Epithelial cell of prostate (primary cell): Measurements from ENCODE around the gene ASTN1.
A peak's percentile ranks its signal among the peaks of the same experiment; 100 is the strongest.
"Not testable (repeated sequence)": the region's sequence is repeated elsewhere in the genome, so short reads cannot be mapped to it uniquely, and the experiment has no call there.

Source experiments
- DNase-seq: peaks from one replicate; pipeline ENCODE4 v3.0.0-alpha.2; 2011; ENCODE audit warnings: low read depth, low spot score
- H3K27ac ChIP-seq: fragments of 450-650 bp; 2 replicates; pipeline ENCODE4 v1.5.1; 2017; ENCODE audit warnings: mild to moderate bottlenecking

The ASTN1 gene

DNA sequence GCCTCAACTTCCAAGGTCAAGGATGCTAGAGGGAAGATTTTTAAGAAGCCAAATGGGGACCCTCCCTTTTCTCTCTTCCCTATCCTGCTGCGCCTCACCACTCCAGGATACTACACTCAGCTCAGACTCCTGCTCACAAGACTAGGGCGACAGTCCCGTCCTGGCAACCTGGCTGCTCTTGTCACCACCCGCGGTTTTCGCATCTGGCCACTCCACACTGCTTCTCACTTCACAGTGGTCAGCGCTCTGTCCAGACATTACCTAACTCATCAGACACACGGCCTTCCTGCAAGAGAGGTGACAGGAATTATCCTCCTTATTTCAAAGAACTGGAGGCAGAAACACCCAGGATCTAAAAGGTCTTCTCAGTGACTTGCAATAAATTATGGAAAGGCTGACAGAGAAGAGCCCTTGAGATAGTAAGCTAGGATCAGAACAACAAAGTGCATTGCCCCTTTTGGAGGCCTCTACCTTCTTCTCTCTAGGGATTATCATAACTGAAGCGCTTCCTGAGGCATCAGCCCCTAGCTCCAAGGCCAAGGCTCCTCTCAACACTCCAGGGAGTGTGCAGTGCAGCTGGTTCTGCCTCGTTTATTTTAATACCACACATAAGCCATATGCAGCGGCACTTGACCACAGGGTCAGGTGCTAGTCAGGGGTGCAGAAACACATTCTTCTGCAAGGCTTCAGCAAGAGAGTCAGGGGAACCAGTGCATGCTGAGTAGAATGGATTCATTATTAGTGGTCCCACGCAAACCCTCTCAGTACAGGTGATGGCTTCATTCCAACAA is 41.9 kb downstream of the ASTN1 start:
- DNase-seq = no peak

DNA sequence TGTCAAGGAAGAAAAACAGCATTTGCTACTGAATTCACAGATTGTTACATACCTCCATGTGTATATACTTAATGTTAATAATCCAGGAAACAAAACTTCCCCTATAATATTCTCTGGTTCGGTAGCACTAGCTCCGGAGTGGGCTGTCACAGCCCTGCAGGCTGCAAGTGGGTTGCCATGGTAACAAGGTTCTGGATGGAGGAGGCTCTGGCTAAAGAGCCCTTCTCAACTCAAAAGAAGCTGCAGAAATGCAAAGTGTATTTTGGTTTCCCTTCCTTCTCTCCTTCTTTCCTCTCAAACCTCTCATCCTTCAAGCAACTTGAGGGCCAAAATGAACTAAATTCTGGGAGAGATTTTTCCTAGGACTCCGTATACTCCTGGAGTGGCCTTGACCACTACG is 45.2 kb downstream of the ASTN1 start:
- no peak overlapping the region for H3K27ac ChIP-seq
- DNase-seq = no peak

More for the DNA sequence above, 41.9 kb downstream of the ASTN1 start:
- H3K27ac ChIP-seq = no peak overlapping the region

DNA sequence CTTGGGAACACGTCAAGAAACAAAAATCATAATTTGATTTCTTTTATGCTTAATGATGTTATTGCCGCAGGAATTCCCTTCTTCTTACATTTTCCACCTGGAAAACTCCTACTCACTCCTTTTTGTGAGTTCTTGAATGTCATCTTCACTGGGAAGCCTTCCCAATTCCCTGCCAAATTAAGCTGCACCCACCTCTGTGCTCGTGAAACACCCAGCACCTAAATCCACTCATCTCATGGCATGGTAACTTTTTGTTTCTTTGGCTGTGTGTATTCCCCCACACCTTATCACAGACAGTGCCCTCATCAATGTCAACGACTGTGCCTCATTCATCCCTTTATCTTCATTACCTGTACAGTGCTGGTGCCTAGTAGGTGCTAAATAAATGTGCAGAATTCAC is 45.6 kb downstream of the ASTN1 start:
- no peak for DNase-seq
- H3K27ac ChIP-seq = no peak overlapping the region

DNA sequence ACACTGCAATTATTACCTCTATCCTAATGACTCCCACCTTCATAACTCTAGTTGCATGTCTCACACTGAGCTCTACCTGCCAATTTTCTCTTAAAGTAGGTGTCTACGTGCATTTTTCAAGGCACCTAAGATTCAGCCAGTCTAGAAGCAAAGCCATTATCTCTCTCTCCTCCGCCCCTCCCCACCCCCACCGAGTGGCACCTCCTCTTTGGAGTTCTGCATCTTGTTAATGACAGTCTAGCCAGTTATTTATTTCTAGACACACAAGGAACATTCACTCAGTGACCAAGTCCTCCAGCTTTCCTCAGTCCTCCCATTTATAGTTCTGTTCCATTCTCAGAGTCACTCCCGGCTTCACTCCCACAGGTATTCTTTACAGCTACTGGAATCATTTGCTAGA is 47.6 kb downstream of the ASTN1 start:
- no peak overlapping the region for H3K27ac ChIP-seq
- DNase-seq = no peak

DNA sequence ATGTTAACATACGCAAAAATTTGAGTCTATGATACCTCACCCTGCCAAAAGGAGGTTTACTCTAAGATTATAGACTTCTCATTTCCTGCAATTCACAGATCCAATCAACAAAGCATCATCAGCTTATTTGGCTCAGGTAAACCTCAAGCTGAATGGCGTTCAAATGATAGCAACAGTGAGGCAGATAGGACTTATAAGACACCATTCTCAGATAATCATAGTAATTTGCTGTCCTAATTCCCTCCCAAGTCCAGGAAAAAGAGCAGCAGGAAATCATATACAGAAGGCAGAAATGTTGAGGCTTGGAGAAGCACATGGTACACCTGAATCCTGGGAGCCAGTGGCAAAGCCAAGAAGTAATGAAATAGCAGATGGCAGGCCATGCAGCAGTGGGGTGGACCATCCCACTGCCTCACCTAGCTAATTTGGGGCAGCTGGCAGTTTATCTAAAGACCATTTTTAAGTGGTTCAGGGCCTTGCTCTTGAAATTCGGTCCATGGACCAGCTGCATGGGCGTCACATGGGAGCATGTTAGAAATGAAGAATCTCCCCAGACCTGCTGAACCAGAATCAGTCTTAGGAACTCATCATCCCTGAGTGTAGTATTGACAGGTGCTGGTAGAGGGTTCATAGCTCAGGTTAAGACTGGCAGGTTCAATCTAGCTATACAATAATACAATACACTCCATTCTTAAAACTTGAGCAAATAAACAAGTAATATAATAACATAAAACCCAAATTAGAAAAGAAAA is 57.7 kb downstream of the ASTN1 start:
- no peak for DNase-seq
- no peak overlapping the region for H3K27ac ChIP-seq

DNA sequence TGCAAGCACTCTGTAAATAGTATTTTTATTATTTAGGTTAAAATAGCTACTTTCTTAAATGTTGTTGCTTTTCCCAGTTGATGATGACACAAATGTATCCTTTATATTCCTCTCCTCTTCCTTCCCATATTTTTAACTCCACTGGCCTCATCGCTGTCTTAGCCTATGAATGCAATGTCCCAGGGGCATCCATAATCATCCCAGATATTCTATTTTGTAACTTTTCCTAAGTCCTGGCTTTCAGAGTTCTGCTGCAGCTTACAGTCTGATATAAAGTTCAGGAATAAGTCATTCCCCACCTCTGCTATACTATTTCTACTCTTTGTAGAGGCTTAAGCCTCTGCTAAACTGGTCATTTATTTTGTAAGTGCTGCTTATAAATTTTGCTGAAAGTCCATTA is 58.3 kb downstream of the ASTN1 start:
- DNase-seq = no peak
- no peak overlapping the region for H3K27ac ChIP-seq

DNA sequence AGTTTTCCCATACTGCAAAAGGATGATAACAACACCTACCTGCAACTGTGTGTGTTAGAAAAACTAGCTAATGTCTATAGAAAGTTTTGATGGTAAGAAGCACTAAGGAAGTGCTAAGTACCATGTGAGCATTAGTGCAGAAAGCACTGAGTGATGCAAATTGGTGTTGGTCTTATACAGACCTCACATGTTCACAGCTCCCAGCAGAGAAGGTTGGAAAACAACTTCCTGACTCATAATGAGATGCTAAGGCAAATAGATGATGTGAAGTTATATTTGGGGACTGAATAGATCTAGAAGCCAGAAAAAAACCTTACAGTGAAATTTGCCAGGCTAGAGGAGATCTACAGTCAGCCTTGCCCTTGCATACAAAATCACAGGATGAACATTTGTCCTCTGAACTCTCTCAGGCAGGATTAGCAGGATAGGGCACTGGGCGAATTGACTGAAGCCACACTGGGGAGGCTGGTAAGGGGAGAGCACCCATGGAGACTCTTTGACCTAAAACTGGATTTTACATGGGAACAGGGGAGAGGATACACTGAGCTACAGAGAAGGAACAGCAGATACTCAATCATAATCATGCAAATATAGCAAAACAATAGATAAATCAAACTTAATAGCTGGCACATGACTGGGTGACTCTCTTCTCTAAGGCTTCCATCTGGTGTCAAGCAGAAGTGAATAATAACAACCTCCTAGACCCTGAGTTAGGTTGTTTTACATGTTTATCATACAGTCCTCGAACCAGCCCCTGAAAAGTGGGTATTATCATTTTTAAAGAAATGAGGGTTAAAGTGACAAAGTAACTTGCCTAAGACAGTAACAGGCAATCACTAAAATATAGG is 61.3 kb downstream of the ASTN1 start:
- DNase-seq = no peak
- H3K27ac ChIP-seq = no peak overlapping the region

DNA sequence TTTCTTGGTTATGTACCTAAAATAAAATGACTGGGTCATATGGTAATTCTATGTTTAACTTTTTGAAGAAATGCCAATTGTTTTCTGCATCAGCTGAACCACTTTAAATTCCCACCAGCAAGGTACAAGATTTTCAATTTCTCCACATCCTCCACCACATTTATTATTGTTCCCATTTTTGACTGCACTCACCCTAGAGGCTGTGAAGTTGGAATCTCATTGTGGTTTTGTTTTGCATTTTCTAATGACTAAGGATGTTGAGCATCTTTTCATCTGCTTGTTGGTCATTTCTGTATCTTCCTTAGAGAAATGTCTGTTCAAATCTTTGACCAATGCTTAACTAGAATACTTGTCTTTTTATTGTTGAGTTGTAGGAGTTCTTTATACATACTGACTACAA is 72.5 kb downstream of the ASTN1 start:
- H3K27ac ChIP-seq = no peak overlapping the region
- DNase-seq = no peak

DNA sequence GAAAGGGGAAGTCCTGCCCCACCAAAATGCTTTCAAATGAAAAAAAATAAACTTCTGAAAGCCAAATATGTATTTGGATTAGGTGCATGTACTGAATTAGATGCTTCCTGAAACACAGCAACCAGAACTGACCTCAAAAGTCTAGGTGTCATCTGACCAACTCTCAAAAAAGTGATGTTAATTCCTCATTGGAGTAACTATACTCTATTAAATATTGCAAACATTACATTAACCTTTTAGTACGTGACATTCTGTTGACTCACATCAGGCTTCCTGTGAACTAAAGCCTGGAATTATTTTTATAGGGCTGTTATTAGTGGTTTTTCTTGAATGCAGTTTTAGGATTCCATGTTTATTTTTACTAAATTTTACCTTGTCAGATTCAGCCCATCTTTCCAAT is 73.5 kb downstream of the ASTN1 start:
- no peak for DNase-seq
- peak overlapping the region; percentile 18 for H3K27ac ChIP-seq

DNA sequence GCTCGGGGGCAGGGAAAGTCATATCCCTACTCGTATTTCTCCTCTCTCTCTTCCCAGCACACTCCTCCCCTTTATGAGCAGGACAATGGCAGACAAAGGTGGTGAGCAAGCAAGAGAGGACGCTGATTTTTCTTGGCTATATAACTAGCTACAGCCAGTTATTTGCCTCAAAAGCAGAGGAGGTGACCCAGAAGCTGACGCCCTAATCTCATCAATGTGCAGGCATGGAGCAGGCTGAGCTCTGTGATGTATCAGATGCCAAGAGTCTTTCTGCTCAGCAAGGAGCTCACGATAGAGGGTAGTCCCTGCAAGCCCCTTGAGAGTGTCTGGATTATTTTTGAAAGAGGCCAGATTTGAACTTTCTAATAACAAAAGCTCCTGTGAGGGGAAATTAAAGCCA is 75.5 kb downstream of the ASTN1 start:
- no peak overlapping the region for H3K27ac ChIP-seq
- no peak for DNase-seq

DNA sequence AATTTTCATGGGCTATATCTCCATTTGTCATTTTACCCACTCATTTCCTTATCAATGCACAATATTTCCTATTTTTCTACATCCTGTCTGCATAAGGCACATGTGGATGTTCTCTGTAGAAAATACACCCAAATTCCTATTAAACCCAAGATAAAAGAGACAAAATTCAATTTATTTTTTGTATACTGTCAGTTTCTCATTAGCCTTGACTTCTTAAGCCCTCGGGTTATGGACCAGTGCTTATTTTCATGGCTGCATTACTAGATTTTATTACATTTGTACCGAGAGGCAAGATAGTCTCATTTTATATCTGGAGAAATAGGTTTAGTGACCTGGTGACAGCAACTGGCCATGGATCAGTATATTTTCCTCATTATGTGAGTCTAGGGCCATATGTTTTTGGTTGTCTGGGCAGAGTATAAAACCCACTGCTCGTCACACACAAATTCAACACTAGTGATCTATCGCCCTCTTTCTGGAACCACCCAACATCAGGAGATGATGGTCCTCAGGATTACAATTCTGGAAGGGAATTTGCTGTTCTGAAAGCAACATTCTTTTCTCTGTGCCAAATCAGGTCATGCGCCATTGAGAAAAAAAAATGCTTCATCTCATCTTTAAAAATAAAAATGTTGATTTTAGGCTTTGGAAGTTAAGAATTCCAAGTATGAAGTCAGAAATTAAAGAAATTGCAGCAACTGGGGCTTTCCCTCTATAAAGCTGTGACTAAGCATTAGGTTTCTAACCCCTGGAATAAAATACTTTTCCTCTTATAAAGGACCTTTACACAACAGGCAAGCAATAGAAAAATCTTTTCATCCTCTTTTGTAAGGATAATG is 81.4 kb downstream of the ASTN1 start:
- DNase-seq = no peak
- H3K27ac ChIP-seq = no peak overlapping the region

DNA sequence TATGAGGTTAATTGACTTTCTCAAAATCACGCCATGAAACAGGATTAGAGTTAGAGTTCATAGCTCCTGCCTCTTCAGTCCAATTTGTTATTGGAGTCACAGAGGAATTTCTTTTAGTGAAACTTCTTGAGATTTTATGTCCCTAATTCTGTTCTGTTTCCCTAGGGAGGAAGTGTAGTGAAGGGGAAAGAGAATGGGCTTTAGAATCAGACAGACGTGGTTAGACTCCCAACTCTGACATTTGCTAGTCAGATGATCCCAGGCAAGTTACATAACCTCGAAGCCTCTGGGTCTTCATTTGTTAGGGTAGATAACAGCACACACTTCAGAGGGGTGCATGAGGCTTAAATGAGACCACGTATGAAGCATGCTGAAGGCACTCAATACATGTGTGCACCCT is 83.9 kb downstream of the ASTN1 start:
- no peak for DNase-seq
- H3K27ac ChIP-seq = no peak overlapping the region

DNA sequence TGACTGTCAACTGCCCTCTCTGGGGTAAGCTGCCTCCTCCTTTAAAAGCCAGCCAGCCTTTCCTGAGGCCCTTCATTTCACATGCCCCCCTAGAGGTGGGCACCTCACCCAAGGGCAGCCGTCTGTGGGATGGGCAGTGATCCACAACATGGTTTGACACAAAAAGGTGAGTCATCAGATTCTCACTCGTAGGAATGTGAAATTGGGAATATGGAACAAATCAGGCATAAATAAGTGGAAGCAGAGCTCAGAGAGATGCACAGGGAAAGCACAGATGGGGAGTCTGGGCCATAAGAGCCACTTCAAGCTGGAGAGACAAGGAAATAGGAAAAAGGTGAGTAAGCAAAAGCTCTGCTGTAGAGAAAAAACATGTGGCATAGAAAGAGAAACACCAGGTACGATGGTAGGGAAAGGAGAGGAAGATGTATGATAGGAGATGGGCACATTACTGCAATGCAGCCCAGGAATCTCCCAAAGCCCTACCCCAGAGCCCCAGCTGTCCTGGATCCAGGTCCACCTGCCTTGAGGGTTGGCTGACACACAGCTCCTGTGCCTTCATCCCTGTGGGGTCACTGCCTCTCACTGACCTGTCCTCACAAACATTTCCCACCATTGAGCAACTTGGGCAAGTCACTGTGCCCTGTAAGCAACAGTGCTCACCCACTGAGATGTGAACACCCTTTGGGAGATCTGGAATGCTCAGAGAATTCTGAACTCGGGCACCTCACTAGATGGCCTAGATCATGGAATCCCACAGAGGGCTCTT is 86.6 kb downstream of the ASTN1 start:
- H3K27ac ChIP-seq = no peak overlapping the region
- no peak for DNase-seq

DNA sequence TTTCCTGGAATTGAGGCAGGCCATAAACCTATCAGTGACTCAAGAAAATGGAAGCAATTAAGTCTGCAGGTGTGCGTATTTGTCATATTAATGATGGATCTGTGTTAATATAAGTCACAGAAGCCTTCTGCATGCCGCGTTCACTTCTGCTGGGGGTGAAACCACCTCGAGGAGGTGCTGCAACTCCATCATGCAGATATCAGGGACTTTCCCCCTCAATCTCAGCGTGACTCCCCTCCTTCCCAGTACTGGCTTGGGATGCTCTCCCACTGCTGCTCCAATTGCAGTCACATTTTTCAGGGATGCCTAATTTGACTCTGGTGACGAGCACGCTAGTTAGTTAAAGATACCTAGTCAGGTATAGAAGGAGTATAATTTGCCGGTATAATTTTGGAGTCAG is 87.5 kb downstream of the ASTN1 start:
- no peak for DNase-seq
- H3K27ac ChIP-seq = no peak overlapping the region

DNA sequence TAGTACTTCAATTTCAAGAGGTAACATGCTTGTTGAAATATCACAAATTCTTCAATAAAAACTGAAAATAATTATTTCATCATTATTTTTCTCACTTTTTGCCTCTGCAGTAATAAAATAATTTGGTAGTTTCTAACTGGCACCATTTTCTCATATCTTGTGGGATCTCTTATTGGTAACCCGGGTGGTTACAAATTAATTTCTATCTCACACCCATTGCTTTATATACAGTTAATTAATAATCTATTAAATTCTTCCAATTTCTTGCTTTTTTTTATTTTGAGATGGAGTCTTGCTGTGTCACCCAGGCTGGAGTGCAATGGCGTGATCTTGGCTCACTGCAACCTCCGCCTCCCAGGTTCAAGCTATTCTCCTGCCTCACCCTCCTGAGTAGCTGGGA is 89.7 kb downstream of the ASTN1 start:
- not testable (repeated sequence) for DNase-seq, H3K27ac ChIP-seq

DNA sequence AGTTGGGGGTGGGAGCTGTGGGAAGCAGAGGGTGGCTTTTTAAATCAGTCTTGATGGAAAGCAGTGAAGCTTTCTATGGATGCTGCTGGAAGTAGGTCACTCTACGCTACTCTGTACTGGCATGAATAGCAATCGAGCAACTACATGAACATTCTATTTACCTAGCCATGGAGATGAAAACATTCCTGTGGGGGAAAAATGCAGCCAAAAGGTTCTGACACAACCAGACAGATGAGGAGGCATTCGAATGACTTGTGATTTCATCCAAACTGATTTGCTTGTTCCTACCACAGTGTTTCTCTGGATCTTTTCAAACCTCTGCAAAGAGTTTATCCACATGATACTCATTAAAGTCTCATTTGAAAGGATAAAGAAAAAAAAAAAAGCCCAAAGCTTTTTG is 95.0 kb downstream of the ASTN1 start:
- DNase-seq = no peak
- H3K27ac ChIP-seq = no peak overlapping the region

DNA sequence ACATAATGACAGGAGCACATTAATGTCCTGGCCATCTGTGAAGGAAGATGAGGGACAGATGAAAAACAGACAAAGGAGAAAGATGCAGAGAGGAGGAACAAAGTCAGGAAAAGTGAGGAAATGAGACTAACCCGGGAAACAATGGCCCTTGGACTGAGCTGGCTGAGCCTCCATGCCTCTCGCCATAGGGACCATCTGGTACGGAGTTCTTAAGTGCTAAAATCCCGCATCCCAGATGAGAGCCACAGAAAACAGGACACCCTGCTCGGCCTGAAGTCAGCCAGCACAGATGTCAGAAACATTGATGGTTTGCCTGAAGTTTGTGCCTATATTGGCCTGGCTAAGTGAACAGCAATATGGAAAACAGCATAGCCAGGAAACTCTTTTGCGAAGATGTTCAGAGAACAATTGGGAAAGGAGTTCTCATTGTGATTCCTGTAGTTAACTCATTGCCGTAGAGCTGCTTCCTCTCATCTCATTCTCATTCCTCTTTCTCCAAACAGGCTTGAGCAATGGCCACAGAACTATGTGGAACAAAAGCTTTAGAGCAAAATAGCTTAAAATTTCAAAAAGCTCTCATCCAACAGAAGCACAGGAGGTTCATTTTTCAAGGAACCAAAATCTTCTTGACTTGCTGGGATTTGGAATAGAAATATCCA is 96.6 kb downstream of the ASTN1 start:
- no peak for DNase-seq
- no peak overlapping the region for H3K27ac ChIP-seq

DNA sequence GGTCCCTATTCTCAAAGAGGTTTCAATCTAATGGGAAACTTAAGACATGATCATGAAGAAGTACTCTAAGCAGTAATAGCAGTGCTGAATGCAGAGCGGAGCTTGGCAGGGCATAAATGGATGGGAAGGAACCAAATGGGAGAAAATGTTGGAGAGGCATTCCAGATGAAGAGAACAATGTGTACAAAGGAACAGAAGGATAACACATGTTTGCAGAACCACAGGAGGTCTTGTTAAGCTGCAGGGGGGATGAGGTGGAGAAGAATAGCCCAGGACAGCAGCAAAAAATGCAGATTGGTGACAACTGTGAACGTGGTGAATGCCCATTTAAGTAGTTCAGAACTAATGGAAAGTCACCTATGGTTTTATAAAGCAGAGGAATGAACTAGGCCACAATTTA is 99.1 kb downstream of the ASTN1 start:
- H3K27ac ChIP-seq = no peak overlapping the region

DNA sequence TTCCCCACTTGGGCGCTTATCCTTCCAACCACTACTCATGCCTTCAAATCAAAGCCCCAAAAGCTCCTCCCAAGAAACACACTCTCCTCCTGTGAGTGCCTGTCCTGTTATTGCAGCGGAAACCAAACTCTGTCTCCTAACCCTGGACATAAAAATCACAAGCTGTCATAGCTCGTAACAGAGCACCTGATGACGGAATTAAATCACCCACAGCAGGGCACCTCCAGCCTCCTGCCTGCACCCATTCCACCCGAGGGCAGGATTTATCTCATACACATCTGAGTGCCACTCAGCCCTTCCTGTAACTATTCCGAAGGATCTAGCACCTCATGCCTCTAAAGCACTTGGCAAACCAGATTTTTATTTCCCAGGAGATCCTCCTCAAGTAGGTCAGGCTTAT is 100.9 kb downstream of the ASTN1 start:
- DNase-seq = no peak
- H3K27ac ChIP-seq = no peak overlapping the region

More for the DNA sequence above, 99.1 kb downstream of the ASTN1 start:
- DNase-seq = no peak
